Retinal pigment epithelial cell (primary cell): ENCODE measurements around the gene XRCC6.

Experiments used
- DNase-seq: peaks from one replicate; pipeline ENCODE4 v3.0.0-alpha.2; 2010; ENCODE audit warnings: low read depth
- H3K4me3 ChIP-seq: 2 replicates; pipeline ENCODE4 v1.5.1; 2011; ENCODE audit warnings: mild to moderate bottlenecking, low read length, control low read depth, moderate library complexity
- TF ChIP-seq, protein P1 (sequence below): conservative IDR thresholded peaks from 2 replicates; pipeline ENCODE4 v1.5.1; 2011; ENCODE audit warnings: low read depth, low read length, control low read depth, inconsistent platforms

Gene XRCC6

DNA sequence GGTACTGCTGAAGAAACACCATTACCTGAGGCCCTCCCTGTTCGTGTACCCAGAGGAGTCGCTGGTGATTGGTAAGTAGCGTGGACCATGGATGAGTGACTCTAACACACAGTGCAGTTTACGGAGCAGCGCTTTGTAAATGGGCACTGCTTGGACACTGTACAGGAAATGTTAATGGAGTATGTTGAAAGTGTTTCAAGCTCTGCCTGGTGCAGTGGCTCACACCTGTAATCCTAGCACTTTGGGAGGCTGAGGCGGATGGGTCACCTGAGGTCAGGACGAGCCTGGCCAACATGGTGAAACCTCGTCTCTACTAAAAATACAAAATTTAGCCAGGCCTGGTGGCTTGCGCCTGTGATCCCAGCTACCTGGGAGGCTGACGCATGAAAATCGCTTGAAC is 29.7 kb downstream of the XRCC6 start:
- TF ChIP-seq, protein P1, sequence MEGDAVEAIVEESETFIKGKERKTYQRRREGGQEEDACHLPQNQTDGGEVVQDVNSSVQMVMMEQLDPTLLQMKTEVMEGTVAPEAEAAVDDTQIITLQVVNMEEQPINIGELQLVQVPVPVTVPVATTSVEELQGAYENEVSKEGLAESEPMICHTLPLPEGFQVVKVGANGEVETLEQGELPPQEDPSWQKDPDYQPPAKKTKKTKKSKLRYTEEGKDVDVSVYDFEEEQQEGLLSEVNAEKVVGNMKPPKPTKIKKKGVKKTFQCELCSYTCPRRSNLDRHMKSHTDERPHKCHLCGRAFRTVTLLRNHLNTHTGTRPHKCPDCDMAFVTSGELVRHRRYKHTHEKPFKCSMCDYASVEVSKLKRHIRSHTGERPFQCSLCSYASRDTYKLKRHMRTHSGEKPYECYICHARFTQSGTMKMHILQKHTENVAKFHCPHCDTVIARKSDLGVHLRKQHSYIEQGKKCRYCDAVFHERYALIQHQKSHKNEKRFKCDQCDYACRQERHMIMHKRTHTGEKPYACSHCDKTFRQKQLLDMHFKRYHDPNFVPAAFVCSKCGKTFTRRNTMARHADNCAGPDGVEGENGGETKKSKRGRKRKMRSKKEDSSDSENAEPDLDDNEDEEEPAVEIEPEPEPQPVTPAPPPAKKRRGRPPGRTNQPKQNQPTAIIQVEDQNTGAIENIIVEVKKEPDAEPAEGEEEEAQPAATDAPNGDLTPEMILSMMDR: no peak
- no peak for DNase-seq
- no peak overlapping the region for H3K4me3 ChIP-seq

DNA sequence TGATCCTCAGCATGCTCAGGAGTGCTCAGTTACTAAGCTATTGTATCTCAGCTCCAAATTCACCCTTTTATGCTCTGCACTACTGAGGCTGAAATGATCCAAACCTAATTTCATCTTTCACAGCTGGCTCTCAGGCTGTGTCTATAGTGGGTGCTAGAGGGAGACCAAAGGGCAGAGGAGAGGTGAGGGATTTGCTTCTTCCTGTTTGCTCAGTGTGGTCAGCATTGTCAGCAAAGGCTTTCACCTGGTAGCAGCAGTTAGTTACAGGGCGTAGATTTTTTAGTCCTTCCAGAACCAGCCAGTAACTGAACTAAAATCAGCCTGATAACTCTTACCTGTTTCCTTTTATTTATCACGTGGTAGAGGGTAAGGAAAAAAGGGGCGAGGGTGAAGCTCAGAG is 33.2 kb downstream of the XRCC6 start:
- no peak for DNase-seq
- TF ChIP-seq, protein P1: no peak

DNA sequence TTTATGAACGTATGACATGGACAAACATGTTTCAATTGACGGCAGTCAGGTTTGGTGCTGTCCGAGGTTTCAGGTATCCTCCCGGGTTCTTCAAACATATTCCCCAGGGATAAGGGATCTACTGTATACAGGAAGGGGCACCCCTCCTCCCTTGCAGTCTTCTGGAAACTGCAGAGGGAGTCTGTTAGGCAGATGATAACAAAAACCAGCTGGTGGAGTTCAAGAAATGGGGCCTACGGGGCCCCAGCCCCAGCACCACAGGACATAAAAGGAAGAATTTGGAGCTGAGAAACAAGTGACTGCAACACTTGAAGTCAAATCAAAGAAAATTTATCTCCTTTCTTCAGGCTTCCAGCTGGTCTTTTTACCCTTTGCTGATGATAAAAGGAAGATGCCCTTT is 35.5 kb downstream of the XRCC6 start:
- TF ChIP-seq, protein P1: no peak
- no peak for DNase-seq
- no peak overlapping the region for H3K4me3 ChIP-seq

More for the DNA sequence above, 33.2 kb downstream of the XRCC6 start:
- no peak overlapping the region for H3K4me3 ChIP-seq

DNA sequence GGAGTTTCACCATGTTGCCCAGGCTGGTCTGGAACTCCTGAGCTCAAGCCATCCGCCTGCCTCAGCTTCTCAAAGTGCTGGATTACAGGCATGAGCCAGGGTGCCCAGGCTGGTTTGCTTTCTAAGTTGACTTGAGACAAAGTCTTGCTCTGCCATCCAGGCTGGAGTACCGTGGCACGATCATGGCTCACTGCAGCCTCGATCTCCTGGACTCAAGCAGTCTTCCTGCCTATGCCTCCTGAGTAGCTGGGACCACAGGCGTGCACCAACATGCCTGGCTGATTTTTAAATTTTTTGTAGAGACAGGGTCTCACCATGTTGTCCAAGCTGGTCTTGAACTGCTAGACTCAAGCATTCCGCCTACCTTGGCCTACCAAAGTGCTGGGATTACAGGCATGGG is 36.6 kb downstream of the XRCC6 start:
- TF ChIP-seq, protein P1: no peak
- H3K4me3 ChIP-seq: no peak overlapping the region
- no peak for DNase-seq

DNA sequence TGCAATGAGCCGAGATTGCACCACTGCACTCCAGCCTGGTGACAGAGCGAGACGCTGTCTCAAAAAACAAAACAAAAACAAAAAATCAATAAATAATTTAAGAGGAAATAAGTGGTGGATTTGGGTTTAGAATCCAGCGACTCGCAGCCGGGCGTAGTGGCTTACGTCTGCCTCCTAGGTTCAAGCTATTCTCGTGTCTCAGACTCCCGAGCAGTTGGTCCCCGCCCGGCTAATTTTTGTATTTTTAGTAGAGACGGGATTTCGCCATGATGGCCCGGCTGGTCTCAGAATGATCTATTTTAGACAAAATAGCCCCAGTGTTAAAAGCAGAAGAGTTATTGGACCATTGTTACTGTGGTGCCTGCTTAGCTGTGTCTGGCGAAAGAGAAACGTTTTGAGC is 37.8 kb downstream of the XRCC6 start:
- TF ChIP-seq, protein P1: no peak
- DNase-seq: no peak
- no peak overlapping the region for H3K4me3 ChIP-seq

DNA sequence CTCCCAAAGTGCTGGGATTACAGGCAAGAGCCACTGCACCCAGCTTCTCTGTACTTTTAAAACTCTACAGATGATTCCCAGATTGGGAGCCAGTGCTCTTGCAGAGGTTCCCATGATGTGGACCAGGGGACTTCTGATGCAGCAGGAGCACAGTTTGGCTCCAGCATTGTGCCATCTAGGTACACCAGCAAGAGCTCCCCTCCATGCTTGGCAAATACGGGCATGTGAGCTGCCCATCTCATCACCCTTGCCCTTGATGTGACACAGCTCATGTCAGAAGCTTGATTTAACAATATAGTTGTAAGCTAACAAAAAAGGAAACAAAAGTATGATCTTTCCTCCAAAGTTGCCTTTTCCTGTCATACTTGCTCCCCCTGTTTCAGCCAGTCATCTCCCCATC is 38.8 kb downstream of the XRCC6 start:
- no peak overlapping the region for H3K4me3 ChIP-seq
- DNase-seq: no peak
- TF ChIP-seq, protein P1: no peak

DNA sequence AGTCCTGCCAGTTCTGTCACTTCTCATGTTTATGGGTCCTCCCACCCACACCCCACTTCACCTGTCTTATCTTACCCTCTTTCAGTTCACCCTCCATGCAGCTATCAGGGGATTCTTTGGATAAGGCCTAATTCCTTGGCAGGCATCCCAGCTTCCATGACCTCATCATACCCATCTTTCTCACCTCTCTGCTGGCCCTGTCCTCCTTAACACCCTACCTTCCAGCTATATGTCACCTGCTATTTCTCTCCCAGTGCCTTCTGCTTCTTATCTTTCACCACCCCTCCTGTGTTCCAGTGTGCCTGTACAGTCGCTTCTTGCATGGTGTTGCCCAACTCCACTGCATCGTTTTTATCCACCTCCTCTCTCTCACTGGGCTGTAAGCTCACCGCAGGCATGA is 39.3 kb downstream of the XRCC6 start:
- TF ChIP-seq, protein P1: no peak
- no peak overlapping the region for H3K4me3 ChIP-seq
- DNase-seq: no peak
